PC-9 (cell line): ENCODE measurements around the gene UTRN. TPM values are rescaled to one million over a fixed set of nuclear protein-coding genes. Genes with fewer than 3 reads are reported as not detected.

Experiments used
- BruUV-seq: library from RNA; stranded (reverse); fragments of 400-500 nt; replicated peaks from 2 replicates; lab custom pipeline; 2021; lab: Mats Ljungman, UMichigan
- CTCF ChIA-PET: fragments of 300-600 bp; sonication (Branson Sonifier 250); formaldehyde crosslinking; loops from one replicate; lab custom pipeline; 2022; ENCODE audit warnings: antibody characterized with exemption; lab: Charles Lee
- POLR2A ChIA-PET: fragments of 300-600 bp; sonication (Branson Sonifier 250); formaldehyde crosslinking; loops from one replicate; lab custom pipeline; 2022; ENCODE audit warnings: antibody characterized with exemption; ENCODE audit not compliant: unreplicated experiment; lab: Charles Lee
- DNase-seq, 2 experiments: peaks; one replicate each; pipeline versions ENCODE4 v3.0.0 to v3.0.0-alpha.2; 2015 to 2022; ENCODE audit warnings: mixed read lengths in 1 of 2
- H2AFZ ChIP-seq: fragments of 200-600 bp; sonication (generic); 2 replicates; pipeline ENCODE4 v1.8.1; 2017; ENCODE audit warnings: antibody characterized with exemption
- H3F3A ChIP-seq: fragments of 200-600 bp; sonication (generic); 2 replicates; pipeline ENCODE4 v1.8.1; 2017; ENCODE audit warnings: antibody characterized with exemption, mild to moderate bottlenecking, low read depth; ENCODE audit not compliant: insufficient read depth
- H3K27ac ChIP-seq: fragments of 200-600 bp; sonication (generic); 2 replicates; pipeline ENCODE4 v1.6.1; 2016; ENCODE audit warnings: mixed run types
- H3K27me3 ChIP-seq: fragments of 200-600 bp; sonication (generic); 2 replicates; pipeline ENCODE4 v1.6.1; 2016; ENCODE audit warnings: low read depth, mixed run types; ENCODE audit not compliant: insufficient read depth
- H3K36me3 ChIP-seq: fragments of 200-600 bp; sonication (generic); 2 replicates; pipeline ENCODE4 v1.6.1; 2016; ENCODE audit warnings: low read depth, mixed run types
- H3K4me1 ChIP-seq: fragments of 200-600 bp; sonication (generic); replicated peaks from 2 replicates; pipeline ENCODE4 v1.6.1; 2016; ENCODE audit warnings: mixed run types; ENCODE audit not compliant: insufficient read depth
- H3K4me2 ChIP-seq: fragments of 200-600 bp; sonication (generic); 2 replicates; pipeline ENCODE4 v1.6.1; 2017; ENCODE audit warnings: mixed run types
- H3K4me3 ChIP-seq: fragments of 200-600 bp; sonication (generic); 2 replicates; pipeline ENCODE4 v1.6.1; 2016; ENCODE audit warnings: mixed run types
- H3K79me2 ChIP-seq: fragments of 200-600 bp; sonication (generic); 2 replicates; pipeline ENCODE4 v1.6.1; 2017; ENCODE audit warnings: low read depth, mixed run types
- H3K9me2 ChIP-seq: fragments of 200-600 bp; sonication (generic); 2 replicates; pipeline ENCODE4 v1.8.1; 2017; ENCODE audit warnings: mild to moderate bottlenecking; ENCODE audit not compliant: insufficient read depth
- H3K9me3 ChIP-seq: fragments of 200-600 bp; sonication (generic); 2 replicates; pipeline ENCODE4 v1.8.1; 2016; ENCODE audit warnings: low read depth; ENCODE audit not compliant: insufficient read depth
- H4K20me1 ChIP-seq: fragments of 200-600 bp; sonication (generic); 2 replicates; pipeline ENCODE4 v1.8.1; 2017; ENCODE audit not compliant: insufficient read depth
- CTCF ChIP-seq: fragments of 200-600 bp; sonication (generic); conservative IDR thresholded peaks from 2 replicates; pipeline ENCODE4 v1.6.1; 2017; ENCODE audit warnings: mixed run types, antibody characterized with exemption, mild to moderate bottlenecking, moderate library complexity
- EZH2 ChIP-seq: fragments of 200-600 bp; sonication (generic); IDR thresholded peaks from 2 replicates; pipeline ENCODE4 v1.8.0; 2017; ENCODE audit warnings: antibody characterized with exemption, low read depth
- intact Hi-C: fragments of 100-400 bp; cut with micrococcal nuclease; formaldehyde crosslinking; loops from one replicate; pipeline ENCODE4 v1.10.0; 2022; ENCODE audit not compliant: unreplicated experiment
- total RNA-seq: library from RNA; stranded (reverse); gene quantifications from 2 replicates; pipeline ENCODE4 v1.2.3, GENCODE V29; 2021

The UTRN gene
- total RNA-seq, 1 experiment from 2014 or later = 125 TPM

GRCh38 chr6:144252259-144252658, 32.9 kb upstream of the UTRN start:
- TF ChIP-seq CTCF (no peak), EZH2 (no peak)
- Histone ChIP-seq H3K4me1 (no peaks in the 10 kb centered on the region), H4K20me1 (no peaks in the 10 kb centered on the region), H3K27ac (no peak overlapping the region), H3K4me2 (no peak overlapping the region), H3K27me3 (no peaks in the 10 kb centered on the region), H3K9me3 (no peaks in the 10 kb centered on the region; the same call in 1 of the 2 replicates), H3K36me3 (no peaks in the 10 kb centered on the region), H3K4me3 (no peak overlapping the region), H3K9me2 (no peaks in the 10 kb centered on the region), H2AFZ (no peak overlapping the region), H3K79me2 (no peaks in the 10 kb centered on the region), H3F3A (no peaks in the 10 kb centered on the region)
- no peak for DNase-seq
- no TSS peak for BruUV-seq
- intact Hi-C loops = no loop called here
- ChIA-PET CTCF (no interaction called here), POLR2A (interaction anchor here (0.6 kb wide), 1 partner anchor 535 kb away, joined by 4 read pairs; no protein-coding TSS in a partner anchor)

GRCh38 chr6:144259986-144260385, 25.1 kb upstream of the UTRN start:
- H2AFZ ChIP-seq = no peak overlapping the region
- BruUV-seq = no TSS peak
- no peak overlapping the region for H3K4me2 ChIP-seq
- H3K36me3 ChIP-seq = no peaks in the 10 kb centered on the region
- POLR2A ChIA-PET = interaction anchor here (0.6 kb wide), 1 partner anchor 30 kb away, joined by 6 read pairs; no protein-coding TSS in a partner anchor
- H3K27me3 ChIP-seq = no peaks in the 10 kb centered on the region
- CTCF ChIA-PET = no interaction called here
- H3K9me3 ChIP-seq = peaks cover 4% of the 10 kb centered on the region; the same call in 1 of the 2 replicates
- no peak overlapping the region for H3K4me3 ChIP-seq
- no peaks in the 10 kb centered on the region for H3K79me2 ChIP-seq
- H3K4me1 ChIP-seq = peaks cover 15% of the 10 kb centered on the region
- H3K27ac ChIP-seq = no peak overlapping the region
- H3K9me2 ChIP-seq = no peaks in the 10 kb centered on the region
- H3F3A ChIP-seq = peaks cover 15% of the 10 kb centered on the region
- no peaks in the 10 kb centered on the region for H4K20me1 ChIP-seq
- no peak for DNase-seq
- intact Hi-C loops = no loop called here
- TF ChIP-seq CTCF = no peak
- TF ChIP-seq EZH2 = no peak

GRCh38 chr6:144262470-144263369, 22.4 kb upstream of the UTRN start:
- ChIA-PET POLR2A (no interaction called here), CTCF (no interaction called here)
- no TSS peak for BruUV-seq
- Histone ChIP-seq H3K9me2 (no peaks in the 10 kb centered on the region), H3K4me1 (peaks cover 33% of the 10 kb centered on the region), H2AFZ (no peak overlapping the region), H4K20me1 (no peaks in the 10 kb centered on the region), H3F3A (peaks cover 23% of the 10 kb centered on the region), H3K79me2 (no peaks in the 10 kb centered on the region), H3K27ac (no peak overlapping the region), H3K27me3 (no peaks in the 10 kb centered on the region), H3K4me2 (no peak overlapping the region), H3K9me3 (peaks cover 4% of the 10 kb centered on the region; the same call in 1 of the 2 replicates), H3K36me3 (no peaks in the 10 kb centered on the region), H3K4me3 (no peak overlapping the region)
- intact Hi-C loops = no loop called here
- TF ChIP-seq EZH2 (no peak), CTCF (no peak)
- no peak for DNase-seq
